ENCODE results near the gene SNED1. TPM values are rescaled to one million over a fixed set of nuclear protein-coding genes. Genes with fewer than 3 reads are reported as not detected.

Gene SNED1
- total RNA-seq, 2 experiments from 2014 or later: 1.4 to 1.8 TPM

GRCh38 chr2:240996161-240996833 is 2.1 kb upstream of the SNED1 start:
- peaks cover 6% of the 10 kb centered on the region for H3K4me1 Mint-ChIP-seq (ENCODE audit: low read depth)
- ChIA-PET POLR2A (no interaction called here), CTCF (no interaction called here)
- DNase-seq: no peak
- H3K4me3 Mint-ChIP-seq: no peak overlapping the region
- no peak for ATAC-seq
- TF ChIP-seq, protein P1, sequence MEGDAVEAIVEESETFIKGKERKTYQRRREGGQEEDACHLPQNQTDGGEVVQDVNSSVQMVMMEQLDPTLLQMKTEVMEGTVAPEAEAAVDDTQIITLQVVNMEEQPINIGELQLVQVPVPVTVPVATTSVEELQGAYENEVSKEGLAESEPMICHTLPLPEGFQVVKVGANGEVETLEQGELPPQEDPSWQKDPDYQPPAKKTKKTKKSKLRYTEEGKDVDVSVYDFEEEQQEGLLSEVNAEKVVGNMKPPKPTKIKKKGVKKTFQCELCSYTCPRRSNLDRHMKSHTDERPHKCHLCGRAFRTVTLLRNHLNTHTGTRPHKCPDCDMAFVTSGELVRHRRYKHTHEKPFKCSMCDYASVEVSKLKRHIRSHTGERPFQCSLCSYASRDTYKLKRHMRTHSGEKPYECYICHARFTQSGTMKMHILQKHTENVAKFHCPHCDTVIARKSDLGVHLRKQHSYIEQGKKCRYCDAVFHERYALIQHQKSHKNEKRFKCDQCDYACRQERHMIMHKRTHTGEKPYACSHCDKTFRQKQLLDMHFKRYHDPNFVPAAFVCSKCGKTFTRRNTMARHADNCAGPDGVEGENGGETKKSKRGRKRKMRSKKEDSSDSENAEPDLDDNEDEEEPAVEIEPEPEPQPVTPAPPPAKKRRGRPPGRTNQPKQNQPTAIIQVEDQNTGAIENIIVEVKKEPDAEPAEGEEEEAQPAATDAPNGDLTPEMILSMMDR (IDR thresholded peaks at IDR 0.05): no peak
- peaks cover 15% of the 10 kb centered on the region for H3K27me3 Mint-ChIP-seq
- no peaks in the 10 kb centered on the region for H3K36me3 Mint-ChIP-seq (ENCODE audit: low read depth)
- H3K9me3 Mint-ChIP-seq: no peaks in the 10 kb centered on the region
- intact Hi-C loops (cut with micrococcal nuclease): no loop called here
- no peak overlapping the region for H3K27ac Mint-ChIP-seq

- H3K36me3 Mint-ChIP-seq (ENCODE audit: low read depth): no peaks in the 10 kb centered on the region
- ATAC-seq: no peak
- intact Hi-C loops (cut with micrococcal nuclease): no loop called here
- peaks cover 6% of the 10 kb centered on the region for H3K4me1 Mint-ChIP-seq (ENCODE audit: low read depth)
- H3K9me3 Mint-ChIP-seq: no peaks in the 10 kb centered on the region
- no peak overlapping the region for H3K27ac Mint-ChIP-seq
- POLR2A ChIA-PET: interaction anchor here (0.6 kb wide), 1 partner anchor 15 kb away, joined by 3 read pairs; no protein-coding TSS in a partner anchor
- H3K27me3 Mint-ChIP-seq: peaks cover 15% of the 10 kb centered on the region
- CTCF ChIA-PET: no interaction called here
- no peak overlapping the region for H3K4me3 Mint-ChIP-seq
- no peak for DNase-seq
- TF ChIP-seq, protein P1 (IDR thresholded peaks at IDR 0.05): no peak
Measured at GRCh38 chr2:240996834-240997140, 1.6 kb upstream of the SNED1 start.

- ATAC-seq: no peak
- Mint-ChIP-seq H3K36me3 (ENCODE audit: low read depth) (no peaks in the 10 kb centered on the region), H3K4me1 (ENCODE audit: low read depth) (peaks cover 6% of the 10 kb centered on the region), H3K4me3 (peak overlapping the region; percentile 46), H3K9me3 (no peaks in the 10 kb centered on the region), H3K27me3 (peaks cover 15% of the 10 kb centered on the region), H3K27ac (no peak overlapping the region)
- intact Hi-C loops (cut with micrococcal nuclease): no loop called here
- no peak for DNase-seq
- ChIA-PET CTCF (no interaction called here), POLR2A (interaction anchor here (0.6 kb wide), 1 partner anchor 15 kb away, joined by 3 read pairs; no protein-coding TSS in a partner anchor)
- TF ChIP-seq, protein P1 (IDR thresholded peaks at IDR 0.05): no peak
Measured at GRCh38 chr2:240997141-240997855, 1.1 kb upstream of the SNED1 start.

DNA sequence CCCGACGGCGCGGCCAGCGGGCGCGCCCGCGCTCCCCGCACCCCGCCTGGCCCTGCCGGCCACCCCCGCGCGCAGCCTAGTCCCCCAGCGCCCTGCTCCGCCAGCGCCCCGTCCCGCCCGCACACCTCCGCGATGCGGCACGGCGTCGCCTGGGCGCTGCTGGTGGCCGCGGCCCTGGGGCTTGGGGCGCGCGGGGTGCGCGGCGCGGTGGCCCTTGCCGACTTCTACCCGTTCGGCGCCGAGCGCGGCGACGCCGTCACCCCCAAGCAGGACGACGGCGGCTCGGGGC is 232 bp downstream of the SNED1 start:
- DNase-seq (no peak), ATAC-seq (peak; percentile 32)
- TF ChIP-seq, protein P1 (IDR thresholded peaks at IDR 0.05): no peak
- H3K9me3 Mint-ChIP-seq: peaks cover 3% of the 10 kb centered on the region
- H3K27me3 Mint-ChIP-seq: peaks cover 15% of the 10 kb centered on the region
- intact Hi-C loops (cut with micrococcal nuclease): no loop called here
- H3K4me3 Mint-ChIP-seq: no peak overlapping the region
- ChIA-PET POLR2A (interaction anchor here (4.2 kb wide), 1 partner anchor 11 kb away, joined by 12 read pairs; no protein-coding TSS in a partner anchor), CTCF (interaction anchor here (0.7 kb wide), 1 partner anchor 15 kb away, joined by 4 read pairs; no protein-coding TSS in a partner anchor)
- H3K36me3 Mint-ChIP-seq (ENCODE audit: low read depth): peaks cover 4% of the 10 kb centered on the region
- H3K4me1 Mint-ChIP-seq (ENCODE audit: low read depth): peaks cover 6% of the 10 kb centered on the region
- H3K27ac Mint-ChIP-seq: no peak overlapping the region

Measured in activated CD8-positive, alpha-beta T cell treated with anti-CD3 and anti-CD28 coated beads for 36 hours (primary cell).